HG03135 (cell line): Measurements from ENCODE around the gene LAMTOR5.
A peak's percentile ranks its signal among the peaks of the same experiment; 100 is the strongest.
"Not testable (repeated sequence)": the region's sequence is repeated elsewhere in the genome, so short reads cannot be mapped to it uniquely, and the experiment has no call there.

Source experiments
- ATAC-seq: cut with Tn5 transposase; IDR thresholded peaks from one replicate; pipeline ENCODE4 v1.9.1; 2021; ENCODE audit warnings: mild to moderate bottlenecking, moderate library complexity; ENCODE audit not compliant: unreplicated experiment

LAMTOR5 gene

GRCh38 chr1:110407260-110408210, at the start of gene LAMTOR5:
Gene LAMTOR5 (minus strand): TSS chr1:110407694. CDS start chr1:110407620, 74 bp downstream.
- peak; percentile 86 for ATAC-seq

DNA sequence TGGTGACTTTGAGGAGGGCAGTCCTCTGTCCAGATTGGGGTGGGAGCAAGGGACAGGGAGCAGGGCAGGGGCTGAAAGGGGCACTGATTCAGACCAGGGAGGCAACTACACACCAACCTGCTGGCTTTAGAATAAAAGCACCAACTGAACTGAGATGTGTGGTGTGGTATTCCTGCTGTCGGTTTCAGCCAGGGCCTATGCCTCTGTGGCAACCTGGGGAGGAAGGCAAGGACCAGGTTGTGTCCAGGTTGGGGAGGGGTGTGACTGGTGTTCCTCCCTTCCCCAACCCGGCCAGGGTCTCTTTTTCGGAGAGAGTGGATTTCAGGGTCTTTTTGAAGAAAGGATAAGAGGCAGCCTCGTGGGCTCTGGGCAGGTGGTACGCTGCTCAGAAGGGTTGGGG, 49.7 kb upstream of the LAMTOR5 start:
- ATAC-seq = no peak

GRCh38 chr1:110455151-110455550, 47.7 kb upstream of the LAMTOR5 start:
- ATAC-seq = no peak

DNA sequence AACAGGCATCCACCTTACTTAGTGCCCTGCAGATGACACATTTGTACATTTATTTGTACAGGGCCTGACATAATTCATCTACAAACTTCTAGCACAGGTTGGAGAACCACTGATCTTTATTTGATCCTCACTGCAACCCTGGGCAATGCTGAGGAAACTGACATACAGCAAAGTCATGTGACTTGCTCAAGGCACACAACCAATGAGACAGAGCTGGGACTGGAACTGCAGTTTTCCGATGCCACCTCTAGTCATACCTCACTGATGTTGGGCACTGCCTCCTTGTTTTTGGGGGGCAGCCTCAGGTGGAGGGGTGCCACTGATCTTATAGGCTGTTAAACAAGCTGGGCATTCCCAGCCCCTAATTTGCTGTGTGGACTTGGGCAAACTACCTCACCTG, 46.8 kb upstream of the LAMTOR5 start:
- no peak for ATAC-seq

GRCh38 chr1:110453829-110454228, 46.3 kb upstream of the LAMTOR5 start:
- ATAC-seq = no peak

DNA sequence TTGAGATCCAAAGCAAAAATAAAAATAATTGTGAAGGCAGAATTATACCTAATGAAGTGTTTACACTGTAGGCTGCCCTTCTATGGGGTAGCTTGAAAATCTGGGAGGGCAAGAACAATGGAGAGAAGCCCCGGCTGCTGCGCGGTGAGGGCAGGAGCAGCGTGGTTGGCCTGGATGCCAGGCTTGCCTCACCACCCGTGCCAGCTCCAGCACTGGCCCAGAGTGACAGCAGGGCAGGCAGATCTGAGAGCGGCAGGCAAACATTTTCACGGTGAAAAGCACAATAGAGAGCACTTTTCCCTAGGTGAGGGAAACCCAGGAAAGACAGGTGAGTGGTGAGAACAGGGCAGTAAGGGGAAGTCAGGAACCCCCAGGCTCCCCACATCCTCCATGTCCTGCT, 44.8 kb upstream of the LAMTOR5 start:
- ATAC-seq = no peak

DNA sequence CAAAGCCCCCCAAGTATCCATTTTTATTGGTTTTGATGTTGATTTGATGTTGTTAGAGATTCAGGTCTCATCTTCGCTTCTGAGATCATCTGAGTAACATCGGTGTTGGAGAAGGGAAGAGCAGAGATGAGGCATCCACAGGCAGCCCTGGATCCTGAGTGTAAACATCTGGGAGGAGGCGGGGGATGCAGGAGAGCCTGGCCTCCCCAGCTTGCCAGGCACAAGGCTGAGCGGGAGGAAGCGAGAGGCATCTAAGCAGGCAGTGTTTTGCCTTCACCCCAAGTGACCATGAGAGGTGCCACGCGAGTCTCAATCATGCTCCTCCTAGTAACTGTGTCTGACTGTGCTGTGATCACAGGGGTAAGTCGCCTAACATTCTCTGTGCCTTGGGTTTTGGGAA, 43.4 kb upstream of the LAMTOR5 start, which contains the start of gene PROK1:
TSS of gene PROK1 (plus strand) at position 221 of the 400 bp plus-strand sequence. CDS start at position 289, 68 bp downstream.
- no peak for ATAC-seq

DNA sequence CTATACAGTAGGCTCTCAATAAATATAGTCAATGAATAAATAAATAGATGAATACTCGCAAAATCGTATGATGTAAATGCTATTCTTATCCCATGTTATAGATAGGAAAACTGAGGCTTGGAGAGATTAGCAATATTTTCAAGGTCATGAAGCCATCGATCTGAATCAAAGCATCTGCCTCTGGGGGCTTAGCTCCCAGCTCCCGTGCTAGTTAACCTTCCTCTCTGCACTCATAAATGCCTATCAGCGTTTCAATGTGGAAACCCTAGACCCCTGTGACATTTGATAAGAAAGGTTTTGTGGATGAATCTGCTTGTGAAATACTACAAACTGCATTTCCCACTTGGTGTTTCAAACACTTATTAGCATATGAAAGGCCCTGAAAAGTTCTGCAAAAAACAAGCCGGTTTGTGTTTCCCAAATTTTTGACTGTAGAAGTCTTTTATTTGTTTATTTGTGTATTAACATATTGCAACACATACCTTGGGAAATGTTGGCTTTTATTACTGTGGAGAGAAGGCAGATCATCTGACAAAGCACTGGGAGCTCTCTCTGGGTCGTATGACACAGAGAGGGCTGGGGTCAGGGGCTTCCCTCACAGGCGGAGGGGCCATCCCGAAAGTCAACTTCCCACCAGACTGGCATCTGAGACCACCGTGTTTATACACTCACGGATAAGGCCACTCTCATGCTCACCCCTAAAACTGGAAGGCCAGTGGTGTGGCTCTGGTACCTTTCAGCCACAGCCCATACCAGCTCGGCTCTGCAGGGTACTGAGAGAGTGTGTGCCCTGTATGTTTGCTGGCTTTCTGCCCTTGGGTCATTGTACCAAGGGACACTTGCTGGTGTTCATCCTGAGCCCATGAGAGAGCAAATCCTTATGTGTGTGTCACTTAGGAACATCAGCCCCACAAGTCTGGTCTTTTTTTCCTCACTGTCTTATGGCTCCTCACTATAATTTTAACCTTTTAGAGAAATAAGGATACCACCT, 42.5 kb upstream of the LAMTOR5 start:
- ATAC-seq = no peak

DNA sequence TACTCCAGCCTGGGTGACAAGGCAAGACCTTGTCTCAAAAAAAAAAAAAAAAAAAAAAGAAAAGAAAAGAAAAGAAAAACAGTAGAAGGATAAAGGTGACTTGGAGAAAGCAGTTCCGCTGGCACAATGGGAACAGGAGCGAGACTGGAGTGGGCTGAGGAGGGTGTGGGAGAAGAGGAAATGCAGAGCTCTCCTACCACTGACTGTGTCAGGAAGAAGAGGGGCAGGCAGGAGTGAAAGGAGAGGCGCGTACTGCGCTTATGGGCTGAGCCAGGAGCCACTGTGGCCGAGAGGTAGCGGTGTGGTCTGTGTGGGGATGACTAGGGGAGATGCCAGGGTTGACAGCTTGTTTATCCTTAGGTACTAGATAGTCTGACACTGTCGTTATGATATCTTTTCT, 37.1 kb upstream of the LAMTOR5 start:
- ATAC-seq = no peak

DNA sequence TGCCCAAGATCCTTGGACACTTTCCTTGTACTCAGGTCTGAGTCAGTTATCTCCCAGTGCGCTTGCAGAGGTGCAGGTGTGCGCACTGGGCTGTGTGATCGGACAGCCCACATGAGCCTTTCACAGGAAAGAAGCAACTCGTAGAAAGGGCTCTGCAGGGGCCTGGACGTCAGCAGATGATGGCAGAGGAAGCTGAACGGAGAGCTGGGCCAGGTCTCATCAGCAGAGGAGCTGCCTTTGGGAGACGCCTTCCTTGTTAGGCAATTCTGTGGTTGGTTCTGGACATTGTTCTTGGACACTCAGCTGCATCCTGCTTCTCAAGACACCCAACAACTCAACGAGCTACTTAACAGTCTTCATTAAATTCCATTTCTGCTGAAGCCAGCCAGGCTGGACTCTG, 36.0 kb upstream of the LAMTOR5 start:
- ATAC-seq = no peak

- no peak for ATAC-seq
These were observed 34.4 kb upstream of the LAMTOR5 start for GRCh38 chr1:110441888-110442287.

DNA sequence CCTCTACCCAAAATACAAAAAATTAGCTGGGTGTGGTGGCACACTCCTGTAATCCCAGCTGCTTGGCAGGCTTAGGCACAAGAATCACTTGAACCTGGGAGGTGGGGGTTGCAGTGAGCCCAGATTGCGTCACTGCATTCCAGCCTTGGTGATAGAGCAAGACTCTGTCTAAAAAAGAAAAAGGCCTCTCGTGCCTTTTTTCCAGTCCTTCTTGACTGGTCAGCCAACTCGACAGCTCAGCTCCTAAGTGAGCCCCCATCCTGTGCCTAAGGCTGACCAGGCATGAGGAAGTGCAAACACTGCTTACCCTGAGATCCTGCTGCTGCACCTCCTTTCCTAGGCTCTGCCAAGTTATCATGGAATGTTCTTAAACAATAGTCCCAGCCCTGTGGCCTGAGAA, 33.4 kb upstream of the LAMTOR5 start:
- no peak for ATAC-seq

DNA sequence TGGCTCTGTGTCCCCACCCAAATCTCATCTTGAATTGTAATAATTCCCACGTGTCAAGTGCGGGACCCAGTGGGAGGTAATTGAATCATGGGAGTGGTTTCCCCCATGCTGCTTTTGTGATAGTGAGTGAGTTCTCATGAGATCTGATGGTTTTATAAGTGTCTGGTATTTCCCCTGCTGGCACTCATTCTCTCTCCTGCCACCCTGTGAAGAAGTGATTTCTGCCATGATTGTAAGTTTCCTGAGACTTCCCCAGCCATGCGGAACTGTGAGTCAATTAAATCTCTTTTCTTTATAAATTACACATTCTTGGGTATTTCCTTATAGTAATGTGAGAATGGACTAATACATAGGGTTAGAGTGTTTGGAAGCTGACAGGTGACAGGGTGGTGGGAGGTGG, 32.4 kb upstream of the LAMTOR5 start:
- ATAC-seq = not testable (repeated sequence)

- no peak for ATAC-seq
These were observed 31.4 kb upstream of the LAMTOR5 start for GRCh38 chr1:110438893-110439292.

DNA sequence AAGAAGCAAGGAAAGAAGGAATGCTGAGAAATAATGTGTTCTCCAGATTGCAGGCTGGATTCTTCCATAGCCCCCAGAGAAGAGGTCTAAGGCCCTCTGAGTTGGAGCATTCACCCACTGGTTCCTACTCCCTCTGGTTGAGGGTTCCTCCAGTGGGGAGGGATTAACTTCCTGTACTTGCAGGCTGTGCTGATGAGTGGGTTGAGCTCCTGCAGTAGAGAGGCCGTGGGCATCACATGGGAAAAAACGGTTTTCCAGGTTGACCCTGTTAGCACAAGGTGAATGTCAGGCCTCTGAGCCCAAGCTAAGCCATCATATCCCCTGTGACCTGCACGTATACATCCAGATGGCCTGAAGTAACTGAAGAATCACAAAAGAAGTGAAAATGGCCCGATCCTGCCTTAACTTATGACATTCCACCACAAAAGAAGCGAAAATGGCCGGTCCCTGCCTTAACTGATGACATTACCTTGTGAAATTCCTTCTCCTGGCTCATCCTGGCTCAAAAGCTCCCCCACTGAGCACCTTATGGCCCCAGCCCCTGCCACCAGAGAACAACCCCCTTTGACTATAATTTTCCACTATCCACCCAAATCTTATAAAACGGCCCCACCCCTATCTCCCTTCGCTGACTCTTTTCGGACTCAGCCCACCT, 30.3 kb upstream of the LAMTOR5 start:
- ATAC-seq = not testable (repeated sequence)

GRCh38 chr1:110436635-110437034, 29.1 kb upstream of the LAMTOR5 start:
- ATAC-seq = no peak

GRCh38 chr1:110434946-110435345, 27.5 kb upstream of the LAMTOR5 start:
- ATAC-seq = no peak

GRCh38 chr1:110433803-110434202, 26.3 kb upstream of the LAMTOR5 start:
- ATAC-seq = no peak

DNA sequence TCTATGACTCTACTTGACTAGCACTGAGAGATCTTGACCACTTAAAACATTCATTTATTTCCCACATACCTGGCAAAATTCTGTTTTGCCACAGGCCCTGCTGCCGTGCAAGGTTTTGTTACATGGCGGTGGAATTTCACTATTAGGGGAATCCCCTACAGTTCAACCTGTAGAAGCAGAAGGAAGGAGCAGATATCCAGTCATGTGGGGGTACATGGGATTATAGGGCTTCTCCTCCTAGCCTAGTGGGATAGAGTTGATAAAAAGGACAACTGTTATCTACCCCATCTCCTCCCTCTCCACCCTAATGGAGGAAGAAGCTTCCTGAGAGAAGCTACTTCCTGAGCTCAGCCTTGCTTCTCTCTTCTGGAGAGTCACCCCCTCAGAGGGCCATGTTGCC, 25.7 kb upstream of the LAMTOR5 start:
- no peak for ATAC-seq

- ATAC-seq = no peak
These were observed 23.4 kb upstream of the LAMTOR5 start for GRCh38 chr1:110430901-110431300.

DNA sequence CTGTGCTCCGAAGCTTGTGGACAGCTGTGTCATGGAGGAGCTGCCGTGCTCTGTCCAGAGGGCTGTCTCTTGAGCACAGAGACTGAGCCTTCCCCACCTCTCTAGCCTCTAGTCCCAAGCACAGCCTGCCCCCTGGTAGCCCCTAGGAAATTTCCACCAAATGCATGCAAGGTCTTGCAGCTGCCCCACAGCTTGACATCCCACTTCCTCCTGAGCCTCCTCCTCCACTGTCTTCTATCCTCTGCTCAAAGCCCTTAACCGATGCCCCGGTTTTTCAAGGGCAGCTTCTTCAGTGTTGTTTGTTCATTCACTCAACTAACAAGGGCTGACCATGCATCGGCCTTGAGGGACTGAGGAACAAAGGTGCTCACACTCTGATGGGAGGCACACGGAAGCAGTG, 22.9 kb upstream of the LAMTOR5 start:
- no peak for ATAC-seq
